GM19452 (cell line): ENCODE results near the gene TAPBP.
A peak's percentile ranks its signal among the peaks of the same experiment; 100 is the strongest.
"Not testable (repeated sequence)": the region's sequence is repeated elsewhere in the genome, so short reads cannot be mapped to it uniquely, and the experiment has no call there.

Experiments
- ATAC-seq: cut with Tn5 transposase; IDR thresholded peaks from one replicate; pipeline ENCODE4 v1.9.1; 2021; ENCODE audit not compliant: unreplicated experiment

TAPBP gene

DNA sequence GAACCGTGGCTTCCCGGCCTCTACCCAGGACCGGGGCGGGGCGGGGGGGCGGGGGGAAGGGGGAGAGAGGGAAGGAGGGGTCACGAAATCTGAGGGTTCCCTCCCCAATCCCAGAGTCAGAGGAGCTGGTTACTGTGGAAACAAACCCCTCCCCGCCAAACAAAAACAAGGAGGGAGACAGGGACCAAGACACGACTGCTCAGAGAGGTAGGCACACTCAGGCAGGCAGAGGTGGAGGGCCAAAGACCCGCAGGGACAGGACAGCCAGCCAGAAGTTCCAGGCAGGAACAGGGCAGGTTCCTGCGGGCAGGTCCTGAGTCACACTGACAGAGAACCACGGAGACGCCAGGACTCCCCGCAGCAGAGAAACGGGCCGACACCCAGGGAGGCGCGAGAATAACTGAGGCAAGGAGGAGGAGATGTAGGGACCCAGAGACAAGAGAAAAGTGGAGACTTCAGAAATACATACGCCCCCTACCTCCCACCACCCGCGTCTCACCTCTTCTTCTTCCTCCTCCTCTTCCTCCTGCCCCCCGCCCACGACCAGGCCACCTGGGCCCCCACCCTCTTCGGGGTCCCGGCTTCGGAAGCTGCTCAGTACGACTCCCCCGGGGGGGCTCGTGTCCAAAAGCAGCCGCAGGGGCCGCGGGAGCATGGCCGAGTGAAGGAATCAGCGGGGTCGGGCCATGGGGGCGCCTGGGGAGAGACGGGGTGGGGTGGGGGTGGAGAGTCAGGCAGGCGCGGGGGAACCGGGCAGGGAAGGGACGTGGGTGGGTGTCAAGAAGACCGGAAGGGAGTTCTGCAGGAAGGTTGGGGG lies 15.7 kb downstream of the TAPBP start:
- no peak for ATAC-seq

- no peak for ATAC-seq
Measured at GRCh38 chr6:33297406-33297955, 16.4 kb downstream of the TAPBP start.

DNA sequence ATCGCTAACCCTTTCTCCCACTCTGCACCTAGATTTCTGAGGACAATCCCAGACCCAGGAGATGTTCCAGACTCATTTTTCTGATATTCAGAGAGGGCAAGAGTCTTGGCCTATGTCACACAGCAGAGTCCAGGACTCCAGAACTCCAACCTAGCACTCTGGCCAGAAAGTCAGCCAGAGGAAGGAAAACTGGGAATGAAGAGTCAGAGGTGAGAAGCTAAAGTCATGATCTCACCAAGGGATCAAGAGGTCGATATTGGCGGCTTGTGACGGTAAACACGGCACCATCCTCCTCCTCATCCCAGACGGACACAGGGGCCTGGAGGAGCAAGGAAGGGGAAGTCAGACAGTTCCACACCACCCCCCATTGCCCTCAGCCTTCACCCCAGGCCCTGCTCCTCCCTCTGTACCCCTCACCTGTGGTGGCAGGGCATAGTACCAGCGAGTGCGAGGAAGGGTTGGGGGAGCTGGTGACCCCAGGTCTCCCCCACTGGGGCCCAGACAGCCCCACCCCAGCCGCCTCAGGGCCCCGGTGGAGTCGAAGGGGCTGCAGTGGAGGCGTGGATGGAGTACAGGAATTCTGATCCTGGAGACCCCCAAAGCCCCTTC lies 17.0 kb downstream of the TAPBP start:
- no peak for ATAC-seq

- no peak for ATAC-seq
Measured at GRCh38 chr6:33295621-33296369, 18.1 kb downstream of the TAPBP start.

GRCh38 chr6:33294086-33294823 lies 19.6 kb downstream of the TAPBP start:
- no peak for ATAC-seq

DNA sequence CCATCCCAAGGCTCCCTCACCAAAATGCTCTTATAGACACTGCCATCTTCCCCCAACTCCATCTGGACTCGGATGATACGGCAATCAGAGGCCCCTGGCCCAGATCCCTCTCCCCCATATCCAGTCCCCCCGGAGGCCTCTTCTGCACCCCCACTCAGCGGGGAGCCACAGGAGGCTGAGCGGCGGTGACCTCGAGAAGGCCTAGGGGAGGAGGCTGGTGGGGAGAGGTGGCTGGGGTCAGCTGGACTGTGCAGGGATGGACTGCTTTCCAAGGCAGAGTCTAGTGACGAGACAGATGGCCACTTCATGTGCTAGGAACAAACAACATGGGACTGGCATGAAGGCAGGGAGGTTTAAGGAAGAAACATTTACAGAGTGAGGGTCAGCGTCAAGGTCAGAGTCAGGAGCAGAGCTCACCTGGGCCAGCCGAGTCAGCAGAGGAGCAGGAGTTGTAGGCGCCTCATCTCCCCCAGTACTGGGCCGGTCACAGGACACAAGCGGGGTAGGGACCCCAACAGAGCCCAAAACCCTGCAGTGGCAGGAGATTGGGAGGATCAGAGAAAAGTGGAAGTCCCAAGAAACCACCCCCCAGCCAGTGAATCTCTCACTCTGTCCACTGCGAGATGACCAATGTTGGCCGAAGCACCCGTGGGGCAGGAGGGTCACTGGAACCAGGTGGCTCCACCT lies 20.7 kb downstream of the TAPBP start:
- no peak for ATAC-seq

- no peak for ATAC-seq
Measured at GRCh38 chr6:33290459-33290858, 23.4 kb downstream of the TAPBP start.

DNA sequence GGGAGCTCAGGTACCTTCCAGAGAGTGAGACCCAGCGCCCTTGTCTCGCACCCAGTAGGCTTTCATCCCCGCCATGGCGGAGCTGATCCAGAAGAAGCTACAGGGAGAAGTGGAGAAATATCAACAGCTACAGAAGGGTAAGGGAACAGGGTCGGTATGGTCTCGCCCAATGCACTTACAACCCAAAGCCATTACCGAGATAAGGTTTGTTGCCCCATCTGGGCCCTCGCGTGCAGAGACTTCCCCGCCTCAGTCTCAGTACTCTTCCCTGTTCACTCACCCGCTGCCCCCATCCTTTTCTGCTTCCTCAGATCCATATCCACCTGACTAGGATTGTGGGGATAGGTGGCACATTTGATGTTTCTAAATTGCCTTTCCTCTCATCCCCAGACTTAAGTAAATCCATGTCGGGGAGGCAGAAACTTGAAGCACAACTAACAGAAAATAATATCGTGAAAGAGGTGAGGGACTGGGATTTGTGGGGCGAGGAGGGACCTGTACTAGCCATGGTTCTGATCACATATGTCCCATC lies 24.0 kb downstream of the TAPBP start:
- peak; percentile 12 for ATAC-seq

DNA sequence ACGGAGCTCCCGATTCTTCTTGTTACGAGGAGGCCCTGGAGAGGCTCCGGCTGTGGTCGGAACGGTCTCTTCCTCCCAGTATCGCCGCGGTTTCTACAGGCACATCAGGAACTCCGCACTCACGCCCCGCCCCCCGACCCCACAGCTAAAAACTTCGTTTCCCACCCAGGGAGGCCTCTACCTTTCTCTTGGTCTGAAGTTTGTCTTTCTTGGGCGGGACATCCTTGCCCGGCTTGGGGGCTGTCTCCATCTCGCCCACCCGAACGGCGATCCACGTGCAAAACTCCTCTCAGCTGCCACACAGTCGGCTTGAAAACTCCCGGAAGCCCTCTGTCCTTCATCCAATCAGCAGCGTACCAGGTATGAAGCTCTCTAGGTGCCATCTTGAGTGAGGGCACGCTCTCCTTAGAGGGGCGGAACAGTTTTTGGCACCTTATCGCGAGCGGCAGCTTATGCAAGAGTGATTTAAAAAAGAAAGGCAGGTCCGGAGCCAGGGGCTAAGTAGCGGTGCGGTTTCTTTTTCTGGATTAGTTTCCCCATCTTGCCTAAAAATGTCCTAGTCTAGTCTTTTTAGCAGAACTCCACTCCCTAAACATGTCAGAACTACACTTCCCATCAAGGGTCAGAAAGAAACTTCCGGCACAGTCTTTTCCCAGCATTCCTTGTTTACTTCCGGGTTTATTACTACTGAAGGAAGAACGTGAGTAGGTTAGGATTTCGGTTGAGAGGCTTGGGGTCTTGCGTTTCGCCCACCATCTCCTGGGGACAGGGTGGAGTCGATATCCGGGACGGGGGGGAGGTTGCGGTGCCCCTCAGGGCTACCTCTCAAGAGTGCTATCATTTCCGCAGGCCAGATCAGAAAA lies 24.7 kb downstream of the TAPBP start, which contains the start of the genes PFDN6 and WDR46:
Gene PFDN6, plus strand, starts transcription at position 681 of the 863 bp plus-strand sequence. CDS start 256 bp downstream, outside the sequence.
Gene WDR46, minus strand, starts transcription at position 319 of the 863 bp plus-strand sequence. Its CDS starts 69 bp downstream, at position 250.
- ATAC-seq = peak; percentile 87

DNA sequence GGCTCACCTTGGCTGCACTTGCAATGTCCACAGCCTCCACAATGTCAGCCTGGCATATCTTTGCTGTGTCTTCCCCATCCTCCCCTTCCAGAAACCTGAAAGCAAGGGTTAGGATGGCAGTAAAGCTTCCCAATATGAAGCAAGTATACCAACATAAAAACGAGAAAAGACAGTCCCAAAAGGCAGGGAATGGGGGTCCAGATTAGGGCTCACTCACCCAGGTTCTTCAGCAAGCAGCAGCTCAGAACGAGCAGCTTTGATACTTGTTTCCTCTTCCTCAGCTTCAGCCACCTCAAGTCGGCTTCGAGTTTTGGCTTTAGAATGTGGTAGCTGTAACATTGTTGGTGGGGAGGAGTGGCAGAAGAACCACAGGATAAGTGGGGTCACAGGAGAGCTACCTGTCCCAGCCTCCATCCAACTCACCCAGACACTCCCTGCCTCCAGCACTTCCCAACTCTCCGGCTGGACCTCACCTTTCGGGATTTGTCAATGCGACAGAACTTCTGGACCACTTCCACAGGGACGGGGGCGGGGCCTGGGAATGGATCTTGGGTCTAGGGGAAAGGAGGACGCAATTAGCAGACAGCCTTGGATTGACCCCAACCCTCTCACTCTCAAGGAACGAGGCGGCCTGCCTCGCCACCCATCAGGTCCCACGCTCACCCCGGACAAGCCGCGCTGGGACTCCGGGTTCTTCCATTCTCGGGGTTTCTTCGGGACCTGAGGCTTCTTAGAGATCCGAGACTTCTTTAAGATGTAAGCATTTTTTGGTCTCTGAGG lies 25.5 kb downstream of the TAPBP start:
- ATAC-seq = no peak

GRCh38 chr6:33286946-33287914 lies 26.6 kb downstream of the TAPBP start:
- ATAC-seq = no peak

DNA sequence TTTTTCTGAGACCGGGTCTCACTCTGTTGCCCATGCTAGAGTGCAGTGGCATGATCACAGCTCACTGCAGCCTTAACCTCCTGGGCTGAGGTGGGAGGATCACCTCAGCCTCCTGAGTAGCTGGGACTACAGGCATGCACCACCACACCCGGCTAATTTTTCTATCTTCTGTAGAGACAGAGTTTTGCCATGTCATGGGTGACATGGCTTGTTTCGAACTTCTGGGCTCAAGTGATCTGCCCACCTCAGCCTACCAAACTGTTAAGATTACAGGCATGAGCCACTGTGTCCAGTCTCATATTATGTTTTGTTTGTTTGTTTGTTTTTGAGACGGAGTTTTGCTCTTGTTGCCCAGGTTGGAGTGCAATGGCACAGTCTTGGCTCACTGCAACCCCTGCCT lies 28.7 kb downstream of the TAPBP start:
- ATAC-seq = not testable (repeated sequence)

GRCh38 chr6:33280539-33280938 lies 33.3 kb downstream of the TAPBP start:
- no peak for ATAC-seq

GRCh38 chr6:33279971-33280511 lies 33.8 kb downstream of the TAPBP start:
- no peak for ATAC-seq

GRCh38 chr6:33279257-33279695 lies 34.6 kb downstream of the TAPBP start:
- no peak for ATAC-seq

GRCh38 chr6:33278810-33279209 lies 35.1 kb downstream of the TAPBP start:
- no peak for ATAC-seq

DNA sequence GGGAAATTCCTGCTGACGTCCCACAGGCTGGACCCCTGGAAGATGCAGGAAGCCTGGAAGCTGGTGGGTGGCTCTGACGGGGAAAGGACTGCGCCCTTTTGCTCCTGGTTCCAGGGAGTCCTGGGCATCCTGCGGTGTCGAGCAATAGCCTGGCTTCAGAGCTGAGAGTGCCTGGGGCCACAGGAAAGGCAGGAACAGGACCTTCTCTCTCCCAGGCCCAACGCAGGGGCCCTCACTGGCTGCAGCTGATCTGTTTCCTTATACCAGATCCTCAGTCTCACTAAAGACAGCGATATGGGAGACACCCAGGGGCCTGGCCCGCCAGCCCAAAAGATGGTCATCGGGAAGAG lies 35.5 kb downstream of the TAPBP start:
- ATAC-seq = no peak
